Kidney (tissue), 14 donors: ENCODE results near the gene ZBED2. TPM values are rescaled to one million over a fixed set of nuclear protein-coding genes. Genes with fewer than 3 reads are reported as not detected.

ENCODE experiments used
- DNase-seq, 5 donors: peaks; one replicate each; pipeline ENCODE4 v3.0.0-alpha.2; 2013 to 2020
- FAIRE-seq: peaks from 2 replicates; lab custom pipeline; 2012; peaks lifted over from hg19 to GRCh38; lab: Jason Lieb, UNC
- H3K27ac ChIP-seq, 2 donors: one replicate each; pipeline ENCODE4 v1.7.0; 2013; ENCODE audit warnings: low read depth in 2 of 2, low read length in 2 of 2, inconsistent platforms in 1 of 2
- H3K27me3 ChIP-seq: one replicate; pipeline ENCODE4 v1.7.1; 2013; ENCODE audit warnings: low read length, inconsistent platforms; ENCODE audit not compliant: control insufficient read depth, insufficient read depth
- H3K36me3 ChIP-seq, 3 donors: one replicate each; pipeline versions ENCODE4 v1.7.0 to v1.7.1; 2013; ENCODE audit warnings: low read length in 3 of 3, control low read depth in 1 of 3, inconsistent platforms in 1 of 3; ENCODE audit not compliant: insufficient read depth in 3 of 3, control insufficient read depth in 2 of 3
- H3K4me1 ChIP-seq, 3 donors: one replicate each; pipeline versions ENCODE4 v1.7.0 to v1.7.1; 2013; ENCODE audit warnings: low read length in 3 of 3, inconsistent platforms in 1 of 3, low read depth in 1 of 3; ENCODE audit not compliant: control insufficient read depth in 2 of 3, insufficient read depth in 2 of 3
- H3K4me3 ChIP-seq, 3 donors: one replicate each; pipeline versions ENCODE4 v1.7.0 to v1.8.1; 2013; ENCODE audit warnings: low read length in 3 of 3, control low read depth in 1 of 3, inconsistent platforms in 1 of 3
- H3K9ac ChIP-seq, 3 donors: one replicate each; pipeline versions ENCODE4 v1.7.0 to v1.7.1; 2013; ENCODE audit warnings: low read length in 3 of 3, control low read depth in 1 of 3, inconsistent platforms in 1 of 3
- H3K9me3 ChIP-seq, 3 donors: one replicate each; pipeline versions ENCODE4 v1.7.0 to v1.7.1; 2013; ENCODE audit warnings: low read length in 3 of 3, control low read depth in 1 of 3, inconsistent platforms in 1 of 3; ENCODE audit not compliant: control insufficient read depth in 2 of 3, insufficient read depth in 1 of 3
- intact Hi-C: fragments of 100-400 bp; cut with DNase I; formaldehyde crosslinking; loops from one replicate; pipeline ENCODE4 v1.11.1; 2022
- polyA plus RNA-seq: library from polyadenylated mRNA; stranded (reverse); fragments of 350-450 nt; fragmentation: Illumina TruSeq; extraction: RNeasy Lipid Tissue Mini Kit (QIAGEN cat#74804); gene quantifications from one replicate; pipeline ENCODE4 v1.2.3, GENCODE V29; 2014; ENCODE audit warnings: low read depth, low replicate concordance; ENCODE audit not compliant: insufficient read depth
- total RNA-seq: library from RNA; stranded (reverse); fragmentation: NEBNext Ultra II Directional; extraction: Animal tissue kit (Norgen Biotek cat#: 25700); gene quantifications from one replicate; pipeline ENCODE4 v1.2.1, GENCODE V29; 2021
- TF ChIP-seq, protein P1 (sequence below): IDR thresholded peaks from 3 replicates; pipeline ENCODE4 v1.5.1; 2012; ENCODE audit warnings: mild to moderate bottlenecking, moderate library complexity, borderline replicate concordance; ENCODE audit not compliant: insufficient read depth; ENCODE audit errors: extremely low read depth
- donor health status: control.
- donor health status: control.
- donor health status: control.
- donor health status: control.
- donor health status: control.
- donor health status: DM: yes; HTN: yes; CAD: no.
- donor health status: Normal renal cell carcinoma (clear cell type).

The ZBED2 gene
- total and polyA plus RNA-seq, 2 donors from 2014 or later: 0.54 to 0.66 TPM

DNA sequence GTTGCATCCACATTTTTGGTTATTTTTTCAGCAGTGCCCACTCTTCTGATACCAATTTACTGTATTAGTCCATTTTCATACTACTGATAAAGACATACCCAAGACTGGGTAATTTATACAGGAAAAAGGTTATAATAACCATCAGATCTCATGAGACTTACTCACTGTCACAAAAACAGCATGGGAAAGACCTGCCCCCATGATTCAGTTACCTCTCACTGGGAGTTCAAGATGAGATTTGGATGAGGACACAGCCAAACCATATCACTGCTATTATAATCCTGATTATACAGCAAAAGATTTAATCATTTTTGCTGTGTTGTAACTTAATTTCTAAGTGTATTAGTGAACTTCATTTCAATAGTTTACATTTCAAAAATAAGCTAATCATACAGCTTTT lies 6.6 kb downstream of the ZBED2 start:
- H3K36me3 ChIP-seq: no peaks in the 10 kb centered on the region
- no peak for DNase-seq
- no peak overlapping the region for H3K27ac ChIP-seq
- intact Hi-C loops: no loop called here
- no peaks in the 10 kb centered on the region for H3K4me1 ChIP-seq
- no peak overlapping the region for H3K9ac ChIP-seq
- TF ChIP-seq, protein P1, sequence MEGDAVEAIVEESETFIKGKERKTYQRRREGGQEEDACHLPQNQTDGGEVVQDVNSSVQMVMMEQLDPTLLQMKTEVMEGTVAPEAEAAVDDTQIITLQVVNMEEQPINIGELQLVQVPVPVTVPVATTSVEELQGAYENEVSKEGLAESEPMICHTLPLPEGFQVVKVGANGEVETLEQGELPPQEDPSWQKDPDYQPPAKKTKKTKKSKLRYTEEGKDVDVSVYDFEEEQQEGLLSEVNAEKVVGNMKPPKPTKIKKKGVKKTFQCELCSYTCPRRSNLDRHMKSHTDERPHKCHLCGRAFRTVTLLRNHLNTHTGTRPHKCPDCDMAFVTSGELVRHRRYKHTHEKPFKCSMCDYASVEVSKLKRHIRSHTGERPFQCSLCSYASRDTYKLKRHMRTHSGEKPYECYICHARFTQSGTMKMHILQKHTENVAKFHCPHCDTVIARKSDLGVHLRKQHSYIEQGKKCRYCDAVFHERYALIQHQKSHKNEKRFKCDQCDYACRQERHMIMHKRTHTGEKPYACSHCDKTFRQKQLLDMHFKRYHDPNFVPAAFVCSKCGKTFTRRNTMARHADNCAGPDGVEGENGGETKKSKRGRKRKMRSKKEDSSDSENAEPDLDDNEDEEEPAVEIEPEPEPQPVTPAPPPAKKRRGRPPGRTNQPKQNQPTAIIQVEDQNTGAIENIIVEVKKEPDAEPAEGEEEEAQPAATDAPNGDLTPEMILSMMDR: no peak
- H3K27me3 ChIP-seq: no peaks in the 10 kb centered on the region
- no peak overlapping the region for H3K4me3 ChIP-seq
- FAIRE-seq: no peak
- H3K9me3 ChIP-seq: no peaks in the 10 kb centered on the region

DNA sequence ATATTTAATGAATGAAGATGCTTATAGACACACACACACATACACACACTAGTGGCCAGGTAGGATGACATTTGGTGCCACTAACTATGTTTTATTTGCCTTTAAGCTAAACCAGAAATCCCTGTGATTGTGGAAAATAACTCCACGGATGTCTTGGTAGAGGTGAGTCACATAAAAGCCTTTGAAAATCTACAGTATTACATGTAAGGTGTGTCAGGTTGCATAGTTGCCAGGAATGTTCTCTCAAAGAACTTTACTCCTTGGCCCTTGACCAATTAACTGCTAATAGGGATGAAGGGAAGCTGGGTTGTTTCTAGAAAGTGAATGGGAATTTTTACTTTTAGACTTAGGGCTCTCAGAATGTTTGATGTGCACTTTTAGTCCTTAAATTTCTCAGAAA lies 9.9 kb downstream of the ZBED2 start:
- DNase-seq (peak in 2 of 5 donors; percentile 24 to 49), FAIRE-seq (no peak)
- Histone ChIP-seq H3K4me1 (no peaks in the 10 kb centered on the region), H3K9me3 (no peaks in the 10 kb centered on the region), H3K36me3 (no peaks in the 10 kb centered on the region), H3K4me3 (no peak overlapping the region), H3K27me3 (no peaks in the 10 kb centered on the region), H3K27ac (no peak overlapping the region), H3K9ac (no peak overlapping the region)
- TF ChIP-seq, protein P1: no peak
- intact Hi-C loops: no loop called here

DNA sequence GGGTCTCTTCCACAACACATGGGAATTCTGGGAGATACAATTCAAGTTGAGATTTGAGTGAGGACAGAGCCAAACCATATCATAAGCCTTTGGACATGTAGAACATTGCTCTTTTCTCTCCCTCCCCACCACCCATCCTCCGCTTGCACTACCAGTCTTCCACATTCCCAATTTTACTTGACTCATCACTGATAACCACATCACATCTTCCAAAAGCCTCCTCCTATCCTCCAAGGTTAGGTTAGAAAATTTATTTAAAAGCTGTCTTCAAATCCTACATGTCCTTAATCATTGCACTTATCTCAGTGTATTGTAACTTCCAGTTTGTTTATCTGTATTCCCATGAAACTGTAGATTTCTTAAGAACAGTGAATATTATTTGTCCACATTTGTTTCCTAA lies 10.4 kb downstream of the ZBED2 start:
- H3K4me1 ChIP-seq: no peaks in the 10 kb centered on the region
- H3K36me3 ChIP-seq: no peaks in the 10 kb centered on the region
- intact Hi-C loops: no loop called here
- H3K9me3 ChIP-seq: no peaks in the 10 kb centered on the region
- H3K27me3 ChIP-seq: no peaks in the 10 kb centered on the region
- no peak overlapping the region for H3K27ac ChIP-seq
- H3K4me3 ChIP-seq: no peak overlapping the region
- FAIRE-seq (no peak), DNase-seq (no peak)
- TF ChIP-seq, protein P1: no peak
- no peak overlapping the region for H3K9ac ChIP-seq

DNA sequence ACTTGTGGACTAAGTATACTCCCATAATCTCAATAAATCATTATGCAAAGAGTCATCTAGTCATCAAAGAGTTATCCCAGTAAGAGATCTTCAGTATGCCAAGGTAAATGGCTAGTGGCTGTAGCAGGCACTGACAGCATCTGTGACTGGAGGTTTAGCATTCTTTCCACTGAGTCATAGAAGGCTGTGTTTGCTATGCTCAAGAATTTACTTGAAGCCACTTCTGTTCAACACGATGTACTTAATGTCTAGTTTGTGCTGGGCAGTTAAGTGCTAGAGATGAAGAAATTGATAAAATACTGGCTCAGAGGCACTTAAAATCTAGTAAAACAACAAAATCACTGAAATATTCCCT lies 13.0 kb downstream of the ZBED2 start:
- intact Hi-C loops: no loop called here
- H3K4me1 ChIP-seq: no peaks in the 10 kb centered on the region
- no peak for DNase-seq
- no peak for FAIRE-seq
- H3K27ac ChIP-seq: no peak overlapping the region
- no peaks in the 10 kb centered on the region for H3K27me3 ChIP-seq
- no peaks in the 10 kb centered on the region for H3K36me3 ChIP-seq
- H3K9ac ChIP-seq: no peak overlapping the region
- no peaks in the 10 kb centered on the region for H3K9me3 ChIP-seq
- H3K4me3 ChIP-seq: no peak overlapping the region
- TF ChIP-seq, protein P1: no peak
